Measurements from ENCODE around the gene ATG13. TPM values are rescaled to one million over a fixed set of nuclear protein-coding genes. Genes with fewer than 3 reads are reported as not detected.

ATG13 gene
- total RNA-seq, 1 donor from 2014 or later, result 54.4 TPM

- peaks cover 99% of the 10 kb centered on the region for H3K36me3 ChIP-seq
- TF ChIP-seq CTCF (IDR thresholded peaks at IDR 0.05), result no peak
- no peak for ATAC-seq
- no peaks in the 10 kb centered on the region for H3K4me1 ChIP-seq
- H3K4me3 ChIP-seq, result no peak overlapping the region
- no peak overlapping the region for H3K27ac ChIP-seq
- no peaks in the 10 kb centered on the region for H3K27me3 ChIP-seq (ENCODE audit: low read depth)
- intact Hi-C loops (cut with DNase I), result no loop called here
- H3K9me3 ChIP-seq, result no peaks in the 10 kb centered on the region
- DNase-seq, result no peak
Observed at GRCh38 chr11:46663277-46663940, 46.1 kb downstream of the ATG13 start.

GRCh38 chr11:46664612-46665011, 47.3 kb downstream of the ATG13 start:
- H3K4me1 ChIP-seq, result no peaks in the 10 kb centered on the region
- peaks cover 99% of the 10 kb centered on the region for H3K36me3 ChIP-seq
- intact Hi-C loops (cut with DNase I), result no loop called here
- H3K4me3 ChIP-seq, result no peak overlapping the region
- TF ChIP-seq CTCF (IDR thresholded peaks at IDR 0.05), result no peak
- no peaks in the 10 kb centered on the region for H3K27me3 ChIP-seq (ENCODE audit: low read depth)
- no peaks in the 10 kb centered on the region for H3K9me3 ChIP-seq
- no peak for ATAC-seq
- H3K27ac ChIP-seq, result peak overlapping the region; percentile 2
- no peak for DNase-seq

GRCh38 chr11:46665356-46665755, 48.0 kb downstream of the ATG13 start:
- H3K4me1 ChIP-seq, result peaks cover 2% of the 10 kb centered on the region
- intact Hi-C loops (cut with DNase I), result no loop called here
- ATAC-seq (no peak), DNase-seq (no peak)
- peaks cover 99% of the 10 kb centered on the region for H3K36me3 ChIP-seq
- no peak for TF ChIP-seq CTCF (IDR thresholded peaks at IDR 0.05)
- no peak overlapping the region for H3K4me3 ChIP-seq
- H3K9me3 ChIP-seq, result no peaks in the 10 kb centered on the region
- no peaks in the 10 kb centered on the region for H3K27me3 ChIP-seq (ENCODE audit: low read depth)
- H3K27ac ChIP-seq, result no peak overlapping the region

- intact Hi-C loops (cut with DNase I), result no loop called here
- H3K9me3 ChIP-seq, result no peaks in the 10 kb centered on the region
- no peak overlapping the region for H3K27ac ChIP-seq
- peaks cover 99% of the 10 kb centered on the region for H3K36me3 ChIP-seq
- no peak for TF ChIP-seq CTCF (IDR thresholded peaks at IDR 0.05)
- no peak for ATAC-seq
- H3K4me3 ChIP-seq, result no peak overlapping the region
- peaks cover 8% of the 10 kb centered on the region for H3K4me1 ChIP-seq
- DNase-seq, result no peak
- H3K27me3 ChIP-seq (ENCODE audit: low read depth), result no peaks in the 10 kb centered on the region
Observed at GRCh38 chr11:46666516-46666915, 49.2 kb downstream of the ATG13 start.

GRCh38 chr11:46667043-46667481, 49.7 kb downstream of the ATG13 start:
- intact Hi-C loops (cut with DNase I), result no loop called here
- H3K27me3 ChIP-seq (ENCODE audit: low read depth), result no peaks in the 10 kb centered on the region
- no peak overlapping the region for H3K4me3 ChIP-seq
- no peak for TF ChIP-seq CTCF (IDR thresholded peaks at IDR 0.05)
- peaks cover 13% of the 10 kb centered on the region for H3K4me1 ChIP-seq
- no peak overlapping the region for H3K27ac ChIP-seq
- ATAC-seq (no peak), DNase-seq (no peak)
- H3K9me3 ChIP-seq, result no peaks in the 10 kb centered on the region
- H3K36me3 ChIP-seq, result peaks cover 100% of the 10 kb centered on the region
